ENCODE data around the gene GTF3A.

GRCh38 chr13:27415116-27415515, 9.3 kb upstream of the GTF3A start:
- TF ChIP-seq POLR2A (IDR thresholded peaks at IDR 0.05; ENCODE audit: low read length): no peak
- no peak for TF ChIP-seq GATA1 (IDR thresholded peaks at IDR 0.05; ENCODE audit: low read depth, low read length)
